ENCODE results near the gene SELENOV. TPM values are rescaled to one million over a fixed set of nuclear protein-coding genes. Genes with fewer than 3 reads are reported as not detected.

Gene SELENOV
- total and polyA plus RNA-seq, 9 of the 15 experiments (the other 6 are each of a cell fraction or from before 2014, with no cell fraction given) = 0.04 to 0.09 (median 0.06) TPM; not detected in 4

- TF ChIP-seq ZBTB11 (CRISPR knock-in tag; IDR thresholded peaks at IDR 0.05) (no peak), ZNF143 (CRISPR knock-in tag; IDR thresholded peaks at IDR 0.05) (no peak), TAL1 (IDR thresholded peaks at IDR 0.05) (no peak), ZFP30 (CRISPR knock-in tag; IDR thresholded peaks at IDR 0.05; ENCODE audit: borderline replicate concordance) (no peak), GABPB2 (CRISPR knock-in tag; conservative IDR thresholded peaks at IDR 0.05) (no peak), ATF4 (CRISPR knock-in tag; IDR thresholded peaks at IDR 0.05) (no peak), CREB1 (IDR thresholded peaks at IDR 0.05) (no peak), CREB1 (CRISPR knock-in tag; IDR thresholded peaks at IDR 0.05) (no peak), L3MBTL2 (IDR thresholded peaks at IDR 0.05) (peak; percentile 67), MXD1 (CRISPR knock-in tag; IDR thresholded peaks at IDR 0.05; ENCODE audit: borderline replicate concordance, poor library complexity, severe bottlenecking) (no peak), HDAC8 (tag; IDR thresholded peaks at IDR 0.05) (no peak), HDAC3 (IDR thresholded peaks at IDR 0.05; ENCODE audit: borderline replicate concordance, partially characterized antibody) (no peak), MECOM (CRISPR knock-in tag; IDR thresholded peaks at IDR 0.05) (no peak), MCM7 (IDR thresholded peaks at IDR 0.05) (no peak), CBFB (CRISPR knock-in tag; IDR thresholded peaks at IDR 0.05) (no peak), ZNF263 (CRISPR knock-in tag; IDR thresholded peaks at IDR 0.05; ENCODE audit: borderline replicate concordance) (no peak), SREBF1 (IDR thresholded peaks at IDR 0.05; ENCODE audit: borderline replicate concordance, low read depth, low read length) (no peak), RBM22 (IDR thresholded peaks at IDR 0.05; ENCODE audit: low read depth, low read length, poor library complexity, severe bottlenecking) (no peak), SREBF2 (CRISPR knock-in tag; IDR thresholded peaks at IDR 0.05) (no peak), PHB2 (IDR thresholded peaks at IDR 0.05; ENCODE audit: low read depth) (no peak), HOXB6 (CRISPR knock-in tag; IDR thresholded peaks at IDR 0.05; ENCODE audit: borderline replicate concordance) (no peak), NR3C1 (CRISPR knock-in tag; IDR thresholded peaks at IDR 0.05) (no peak), PHB (CRISPR knock-in tag; IDR thresholded peaks at IDR 0.05) (no peak), MTA1 (IDR thresholded peaks at IDR 0.05; ENCODE audit: borderline replicate concordance) (no peak), KLF10 (CRISPR knock-in tag; IDR thresholded peaks at IDR 0.05) (no peak), ZFP36 (IDR thresholded peaks at IDR 0.05; ENCODE audit: low read depth, low read length, partially characterized antibody) (no peak)
These were observed 16.7 kb upstream of the SELENOV start (continued) for GRCh38 chr19:39497996-39498797.

Measured in K562 (cell line).